Raji (cell line): ENCODE results near the gene ZDHHC18.

ENCODE experiments used
- POLR2A ChIP-seq: IDR thresholded peaks from 2 replicates; pipeline ENCODE4 v1.6.1; 2011; ENCODE audit warnings: low read depth, low read length, control low read depth; ENCODE audit not compliant: insufficient read depth

ZDHHC18 gene

GRCh38 chr1:26822737-26823395 is 3.6 kb upstream of the ZDHHC18 start:
- TF ChIP-seq POLR2A = no peak

GRCh38 chr1:26824731-26825130 is 1.8 kb upstream of the ZDHHC18 start:
- no peak for TF ChIP-seq POLR2A

- no peak for TF ChIP-seq POLR2A
Observed at GRCh38 chr1:26827106-26827604, 667 bp downstream of the ZDHHC18 start.

- TF ChIP-seq POLR2A = no peak
Observed at GRCh38 chr1:26827663-26828062, 1.2 kb downstream of the ZDHHC18 start.

- TF ChIP-seq POLR2A = 0 out of 2 replicates have a peak, but pooled peaks have one; percentile 8
Observed at GRCh38 chr1:26828411-26828991, 2.0 kb downstream of the ZDHHC18 start.

GRCh38 chr1:26829184-26829911 is 2.9 kb downstream of the ZDHHC18 start:
- TF ChIP-seq POLR2A = no peak

GRCh38 chr1:26831059-26831458 is 4.6 kb downstream of the ZDHHC18 start:
- no peak for TF ChIP-seq POLR2A

GRCh38 chr1:26831546-26832248 is 5.2 kb downstream of the ZDHHC18 start:
- TF ChIP-seq POLR2A = no peak

GRCh38 chr1:26832249-26832960 is 5.9 kb downstream of the ZDHHC18 start:
- no peak for TF ChIP-seq POLR2A

GRCh38 chr1:26833432-26834405 is 7.2 kb downstream of the ZDHHC18 start:
- TF ChIP-seq POLR2A = 0 out of 2 replicates have a peak, but pooled peaks have one; percentile 28

- no peak for TF ChIP-seq POLR2A
Observed at GRCh38 chr1:26838474-26839338, 12.2 kb downstream of the ZDHHC18 start.

- TF ChIP-seq POLR2A = no peak
Observed at GRCh38 chr1:26839339-26839722, 12.8 kb downstream of the ZDHHC18 start.

GRCh38 chr1:26839779-26840178 is 13.3 kb downstream of the ZDHHC18 start:
- TF ChIP-seq POLR2A = no peak
